ENCODE data around the gene EIF2AK3.
"Not testable (repeated sequence)": the region's sequence is repeated elsewhere in the genome, so short reads cannot be mapped to it uniquely, and the experiment has no call there.

The EIF2AK3 gene

DNA sequence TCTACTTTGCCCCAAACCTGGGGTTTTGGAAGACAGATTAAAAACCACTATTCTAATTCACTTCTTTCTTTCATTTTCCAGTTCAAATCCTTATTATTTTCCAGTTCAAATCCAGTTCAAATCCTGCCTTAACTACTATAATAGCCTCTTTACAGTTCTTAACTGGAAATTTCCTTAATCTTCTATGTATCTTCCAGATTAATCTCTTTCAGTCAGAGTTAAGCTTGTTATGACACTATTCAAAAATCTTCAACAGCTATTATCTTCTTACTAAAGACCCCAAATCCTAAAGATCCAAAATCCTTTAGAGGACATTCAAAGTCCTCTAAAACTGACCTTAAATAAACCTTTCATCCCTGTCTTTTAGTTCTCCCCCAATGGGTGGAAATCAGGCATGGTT is 30.1 kb downstream of the EIF2AK3 start:
- no peak for DNase-seq (ENCODE audit: low read depth in 2 of 2)

DNA sequence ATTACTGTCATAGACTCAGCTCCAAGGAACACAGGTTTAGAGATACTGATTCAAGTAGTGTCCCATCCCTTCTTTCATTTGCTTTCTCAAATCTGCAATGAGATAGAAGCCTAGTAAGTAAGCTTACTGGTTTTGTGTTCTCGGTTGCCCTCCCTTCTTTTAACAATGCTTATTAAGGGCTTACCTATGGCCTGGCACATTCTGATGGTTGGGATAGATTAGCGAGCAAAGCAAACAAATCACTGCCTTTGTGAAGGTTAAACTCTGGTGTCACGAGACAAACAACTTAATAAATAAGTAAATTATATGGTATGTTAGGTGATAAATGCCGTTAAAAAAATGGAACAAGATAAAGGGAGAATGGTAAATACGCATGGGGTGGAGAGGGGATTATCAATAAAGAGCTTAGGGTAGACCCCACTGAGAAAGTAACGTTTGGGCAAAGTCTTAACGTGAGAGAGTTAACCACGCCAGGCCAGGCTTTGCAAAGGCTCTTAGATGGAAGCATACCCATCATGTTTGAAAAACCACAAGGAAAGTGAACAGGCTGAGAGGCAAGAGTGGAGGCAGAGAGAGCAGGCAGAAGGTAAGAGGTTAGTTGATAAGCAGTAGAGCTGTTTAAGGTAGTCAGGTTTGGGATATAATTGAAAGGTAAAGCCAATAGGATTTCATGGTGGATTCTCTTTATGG is 31.0 kb downstream of the EIF2AK3 start:
- no peak for DNase-seq (ENCODE audit: low read depth in 2 of 2)

DNA sequence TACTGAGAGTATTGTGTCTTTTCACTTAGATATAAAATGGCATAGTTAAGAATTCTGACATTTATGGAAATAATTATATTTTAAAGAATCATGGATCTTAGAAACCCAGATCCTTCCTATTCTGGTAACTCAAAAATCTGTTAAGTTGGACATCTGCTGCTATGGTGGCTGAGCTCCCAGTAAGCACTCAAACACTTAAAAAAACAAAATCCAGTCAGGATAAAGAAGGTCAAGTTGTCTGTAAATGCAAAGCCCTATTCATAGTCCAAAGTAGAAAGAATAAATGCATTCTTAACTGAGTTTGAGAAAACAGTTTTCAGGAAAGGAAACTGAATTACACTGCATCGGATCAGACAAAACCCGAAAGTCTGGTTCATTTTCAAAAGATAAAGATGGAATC is 35.6 kb downstream of the EIF2AK3 start:
- DNase-seq (ENCODE audit: low read depth in 2 of 2), result no peak

DNA sequence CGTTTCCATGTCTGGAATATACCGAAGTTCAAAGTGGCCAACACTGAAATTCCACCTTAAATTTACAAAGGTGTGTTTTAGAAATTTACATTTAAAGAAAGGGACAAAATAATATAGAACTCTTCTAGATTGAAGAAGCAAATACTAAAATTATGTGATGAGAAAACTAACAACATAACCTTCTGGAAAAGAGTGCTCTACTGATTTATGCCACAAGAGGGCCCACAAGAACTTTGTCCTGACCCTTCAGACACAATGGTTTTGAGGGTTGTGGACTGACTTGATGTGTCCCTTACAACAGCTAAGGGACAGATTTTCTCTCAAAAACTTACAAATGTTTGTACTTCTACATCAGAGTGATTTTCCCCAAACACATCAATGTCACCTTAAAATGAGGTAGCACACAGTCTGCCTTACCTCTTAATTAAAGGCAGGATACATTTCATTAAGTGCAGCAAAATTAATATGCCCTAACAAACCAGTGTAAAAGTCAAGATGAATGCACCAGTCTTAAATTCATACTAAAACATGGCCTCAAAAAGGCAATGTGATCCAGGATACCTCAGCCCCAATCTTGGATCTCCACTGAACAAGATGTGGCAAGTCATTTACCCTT is 36.2 kb downstream of the EIF2AK3 start:
- no peak for DNase-seq (ENCODE audit: low read depth in 2 of 2)

DNA sequence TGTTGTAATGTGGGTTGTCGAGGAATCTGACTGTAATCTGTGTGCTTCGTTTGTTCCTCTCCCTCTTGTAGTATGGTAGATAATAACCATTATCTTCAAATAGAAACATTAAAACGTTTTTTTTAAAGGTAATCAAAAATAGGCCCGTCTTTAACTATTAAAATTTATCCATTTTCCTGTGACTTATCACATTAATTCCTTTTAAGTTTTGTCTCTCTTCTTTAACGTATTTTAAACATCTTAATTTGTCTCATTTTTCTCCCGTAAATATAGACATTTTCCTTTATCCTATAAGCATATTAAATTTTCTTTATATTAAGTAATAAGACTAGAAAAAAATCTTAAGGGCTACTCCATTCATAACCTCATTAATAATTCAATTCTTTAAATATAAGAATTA is 41.3 kb downstream of the EIF2AK3 start:
- DNase-seq (ENCODE audit: low read depth in 2 of 2), result no peak

DNA sequence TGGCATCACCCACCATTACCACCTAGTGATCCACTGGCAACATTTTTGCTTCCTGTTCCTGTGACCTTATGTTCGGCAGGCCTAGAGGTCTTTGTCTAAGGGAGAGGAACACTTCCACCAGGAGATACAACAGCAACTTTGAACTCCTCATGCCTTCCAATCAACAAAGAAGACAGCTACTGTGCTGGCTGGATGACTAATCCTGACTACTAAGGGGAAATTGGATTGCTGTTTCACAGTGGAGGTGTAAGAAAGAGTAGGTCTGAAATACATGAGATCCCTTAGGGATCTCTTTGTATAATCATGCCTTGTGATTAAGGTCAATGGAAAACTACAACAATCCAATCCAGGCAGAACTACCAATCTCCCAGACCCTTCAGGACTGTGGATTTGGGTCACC is 45.2 kb downstream of the EIF2AK3 start:
- DNase-seq (ENCODE audit: low read depth in 2 of 2), result no peak

DNA sequence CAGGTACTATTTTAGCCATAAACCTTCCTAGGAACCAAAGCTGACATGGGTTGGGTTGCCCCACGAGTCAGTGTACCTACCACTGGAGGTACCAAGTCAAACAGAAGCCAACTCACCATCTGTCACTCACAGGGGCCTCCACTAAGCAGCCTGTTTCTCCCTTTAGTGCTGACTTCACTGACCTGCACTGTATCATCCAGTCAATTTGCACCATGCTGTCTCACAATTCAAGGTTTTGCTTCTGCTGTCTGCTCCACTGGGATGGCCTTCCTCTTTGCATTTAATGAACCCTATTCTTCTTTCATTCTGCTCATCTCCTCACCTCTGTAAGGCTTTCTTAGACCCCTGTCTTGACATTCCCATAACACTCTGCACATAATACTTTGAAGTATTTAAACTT is 47.2 kb downstream of the EIF2AK3 start:
- no peak for DNase-seq (ENCODE audit: low read depth in 2 of 2)

DNA sequence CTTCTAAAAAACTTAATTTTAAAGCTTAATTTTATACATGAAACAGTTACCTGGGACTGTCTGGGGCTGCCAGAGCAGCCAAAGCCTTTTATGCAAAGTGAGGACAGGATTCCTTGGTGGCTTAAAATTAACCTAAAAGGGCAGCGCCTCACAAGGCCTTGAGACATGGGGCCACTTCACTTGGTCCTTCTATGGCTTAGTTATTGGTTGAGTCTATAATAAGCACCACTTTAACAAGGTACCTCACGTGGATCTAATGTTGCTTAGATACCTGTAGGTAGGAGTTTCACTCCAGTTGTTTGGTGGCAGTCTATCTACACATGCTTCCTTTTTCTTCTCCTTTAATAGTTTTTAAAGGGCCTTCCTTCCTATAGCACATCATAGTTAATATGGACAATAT is 51.6 kb downstream of the EIF2AK3 start:
- DNase-seq (ENCODE audit: low read depth in 2 of 2), result no peak

DNA sequence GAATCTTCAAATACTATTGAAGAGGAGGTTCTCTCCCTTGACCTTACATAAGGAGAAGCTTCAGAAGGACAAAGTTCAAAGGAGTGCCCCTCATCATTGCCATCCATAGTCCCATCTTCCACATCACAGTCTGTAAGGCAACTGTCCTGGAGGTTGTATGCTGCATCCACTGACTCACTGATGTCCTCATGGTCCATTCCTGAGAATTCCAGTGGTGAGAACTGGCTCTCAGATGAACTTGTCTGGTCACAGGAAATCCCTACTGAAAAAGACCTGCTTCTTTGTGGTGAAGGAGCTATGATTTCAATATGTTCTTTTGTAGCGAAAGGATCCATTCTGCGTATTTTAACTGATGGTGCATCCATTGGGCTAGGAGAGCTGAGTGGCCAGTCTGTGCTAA is 52.2 kb downstream of the EIF2AK3 start:
- DNase-seq (ENCODE audit: low read depth in 2 of 2), result no peak

DNA sequence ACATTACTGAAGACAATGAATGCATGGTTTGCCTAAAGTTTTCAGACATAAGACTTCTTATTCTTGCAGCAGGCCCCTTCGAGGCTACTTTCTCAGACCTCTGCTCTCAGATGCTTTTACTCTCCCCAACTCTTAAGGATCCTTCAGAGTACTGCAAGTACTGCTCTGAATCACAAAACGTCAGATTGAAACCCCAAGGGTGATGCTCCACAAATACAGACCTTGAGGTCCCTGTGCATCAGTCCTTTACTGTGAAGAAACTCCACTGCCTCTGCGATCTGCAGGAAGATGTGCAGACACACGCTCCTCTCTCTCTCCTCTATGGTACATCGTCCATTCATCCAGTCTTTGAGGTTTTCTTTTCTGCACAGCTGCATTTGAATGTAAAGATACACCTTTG is 52.8 kb downstream of the EIF2AK3 start:
- DNase-seq (ENCODE audit: low read depth in 2 of 2), result no peak

DNA sequence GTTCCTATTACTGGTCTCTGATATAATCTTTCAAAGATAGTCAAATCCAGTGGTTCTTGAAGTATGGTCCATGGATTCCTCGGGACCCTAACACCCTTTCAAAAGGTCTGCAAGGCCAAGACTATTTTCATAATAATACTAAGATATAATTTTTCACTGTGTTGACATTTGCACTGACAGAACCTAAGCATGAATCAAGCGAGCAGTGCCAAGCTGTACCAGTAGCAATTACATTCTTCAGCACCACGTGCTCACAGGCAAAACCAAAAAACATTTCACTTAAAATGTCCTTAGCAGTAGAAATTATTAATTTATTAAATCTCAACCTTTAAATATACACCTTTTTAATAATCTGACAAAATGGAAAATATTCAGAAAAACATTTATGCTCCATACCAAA is 59.1 kb downstream of the EIF2AK3 start:
- no peak for DNase-seq (ENCODE audit: low read depth in 2 of 2)

DNA sequence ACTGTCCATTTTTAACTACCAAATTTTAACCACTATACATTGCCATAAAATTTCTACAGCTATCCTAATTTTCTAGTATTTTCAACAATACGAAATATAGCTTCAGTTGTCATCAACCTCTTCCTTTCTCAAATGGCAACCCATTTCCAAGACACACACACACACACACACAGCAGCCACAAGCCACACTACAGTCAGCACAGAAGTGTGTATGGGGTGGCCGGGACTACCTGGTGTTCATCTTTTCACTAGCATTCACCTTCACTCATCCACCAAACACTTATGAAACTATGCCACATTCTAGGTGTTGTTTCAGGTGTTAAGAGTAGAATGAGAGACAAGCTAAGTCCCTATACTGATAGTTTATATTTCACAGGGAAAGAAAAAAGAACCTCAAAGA is 62.9 kb downstream of the EIF2AK3 start:
- no peak for DNase-seq (ENCODE audit: low read depth in 2 of 2)

DNA sequence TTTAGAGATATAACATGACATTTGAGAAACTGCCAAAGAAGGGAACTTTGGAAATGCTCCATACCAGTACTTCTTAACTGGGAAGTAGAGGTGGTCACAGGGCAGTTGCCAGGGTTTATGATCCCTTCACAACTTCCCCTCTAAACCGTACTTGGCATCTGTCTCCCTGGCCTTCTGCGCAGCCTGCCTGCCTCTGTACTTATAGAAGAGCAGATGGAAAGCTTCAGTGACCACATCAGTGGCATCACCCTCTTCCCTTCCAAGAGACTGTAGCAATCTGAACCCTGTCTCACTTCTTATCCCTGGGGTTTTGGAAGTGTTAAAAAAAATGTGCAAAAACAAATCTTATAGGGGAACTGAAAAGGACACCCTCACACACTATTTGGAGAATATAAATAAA is 64.1 kb downstream of the EIF2AK3 start:
- DNase-seq (ENCODE audit: low read depth in 2 of 2), result no peak

DNA sequence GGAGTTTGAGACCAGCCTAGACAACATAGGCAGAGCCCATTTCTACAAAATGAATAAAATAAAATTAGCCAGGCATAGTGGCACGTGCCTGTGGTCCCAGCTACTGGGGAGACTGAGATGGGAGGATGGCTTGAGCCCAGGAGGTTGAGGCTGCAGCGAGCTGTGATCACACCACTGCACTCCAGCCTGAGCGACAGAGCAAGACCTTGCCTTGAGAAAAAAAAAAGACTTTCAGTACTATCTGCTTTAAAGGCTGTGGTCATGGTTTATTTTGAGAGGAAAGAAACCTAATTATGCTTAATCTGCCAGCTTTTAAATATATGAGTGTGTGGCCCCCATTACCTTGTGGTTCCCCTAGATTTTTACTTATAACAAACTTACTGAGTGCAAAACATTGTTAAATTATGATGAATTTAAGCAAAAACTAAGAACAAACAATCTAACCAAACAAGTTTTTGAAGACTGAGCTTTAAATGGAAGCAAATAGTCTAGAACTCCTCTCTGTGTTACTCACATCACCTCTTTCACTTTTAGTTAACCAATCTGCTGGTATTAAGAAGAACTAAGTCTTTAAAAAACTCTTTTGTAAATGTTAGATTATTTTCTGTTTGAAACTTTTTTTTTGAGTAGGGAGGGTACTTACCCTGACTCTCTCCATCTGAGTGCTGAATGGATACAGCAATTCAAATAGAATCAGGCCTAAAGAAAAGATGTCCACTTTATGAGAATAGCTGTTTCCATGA is 65.4 kb downstream of the EIF2AK3 start:
- DNase-seq (ENCODE audit: low read depth in 2 of 2), result no peak

DNA sequence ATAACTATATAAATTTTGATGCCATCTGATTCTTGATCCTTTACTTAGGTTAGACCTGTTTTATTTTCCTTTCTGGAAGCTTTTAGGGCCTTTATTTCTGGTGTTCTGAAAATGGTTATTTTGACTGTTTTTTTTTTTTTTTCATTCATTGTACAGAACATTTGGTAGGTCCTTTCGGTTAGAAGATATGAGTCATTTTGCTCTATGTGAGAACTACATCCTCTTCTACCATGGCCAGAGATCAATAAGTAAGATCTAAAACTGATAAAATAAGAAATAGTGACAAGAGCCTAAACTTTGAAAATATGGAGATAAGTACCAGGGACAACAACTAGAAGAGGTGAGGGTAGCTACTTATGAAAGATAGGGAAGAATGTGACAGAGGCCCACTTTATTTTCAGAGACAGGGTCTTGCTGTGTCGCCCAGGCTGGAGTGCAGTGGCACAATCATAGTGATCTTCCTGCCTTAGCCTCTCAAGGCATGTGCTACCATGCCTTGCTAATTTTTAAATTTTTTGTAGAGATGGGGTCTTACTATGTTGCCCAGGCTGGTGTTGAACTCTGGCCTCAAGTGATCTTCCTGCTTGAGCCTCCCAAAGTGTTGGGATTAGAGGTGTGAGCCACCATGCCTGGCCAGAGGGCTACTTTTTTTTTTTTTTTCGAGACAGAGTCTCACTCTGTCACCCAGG is 66.5 kb downstream of the EIF2AK3 start:
- DNase-seq (ENCODE audit: low read depth in 2 of 2), result no peak

DNA sequence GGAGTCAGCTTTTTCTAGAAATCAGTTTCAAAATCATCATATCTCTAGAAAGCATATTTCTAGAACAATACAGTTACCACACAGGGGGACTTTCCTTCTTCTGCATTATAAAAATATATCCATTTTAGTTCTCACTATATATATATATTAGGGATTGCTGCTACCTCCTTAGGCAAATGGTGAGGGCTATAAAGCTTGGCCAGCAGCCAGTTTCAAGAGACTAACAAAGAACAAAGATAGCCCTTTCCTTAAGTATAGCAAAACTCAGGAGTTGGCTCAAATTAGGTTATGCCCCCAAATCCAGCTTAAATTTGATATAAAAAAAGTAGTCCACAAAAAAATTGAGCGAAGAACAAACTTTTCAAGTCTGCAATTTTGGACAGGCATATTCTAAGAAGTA is 70.0 kb downstream of the EIF2AK3 start:
- DNase-seq (ENCODE audit: low read depth in 2 of 2), result no peak

DNA sequence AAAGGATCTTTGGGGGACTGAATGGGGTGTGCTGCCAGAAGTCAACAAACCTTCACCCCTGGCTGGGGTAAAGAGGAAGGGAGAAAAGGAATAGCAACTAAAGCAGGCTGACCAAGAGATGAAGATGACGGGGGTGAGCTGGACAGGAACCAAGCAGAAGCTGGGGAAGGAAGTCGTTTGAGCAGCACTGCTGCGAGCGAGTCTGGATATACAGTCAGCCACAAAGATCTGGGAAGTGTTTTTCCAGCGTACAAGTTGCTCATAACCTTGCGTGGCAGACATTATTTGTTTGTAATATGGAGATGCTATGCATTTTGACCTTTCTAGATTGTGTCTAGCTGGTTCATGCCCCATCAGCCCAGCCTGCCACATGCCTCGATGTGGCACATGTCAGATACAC is 71.2 kb downstream of the EIF2AK3 start:
- DNase-seq (ENCODE audit: low read depth in 2 of 2), result no peak

DNA sequence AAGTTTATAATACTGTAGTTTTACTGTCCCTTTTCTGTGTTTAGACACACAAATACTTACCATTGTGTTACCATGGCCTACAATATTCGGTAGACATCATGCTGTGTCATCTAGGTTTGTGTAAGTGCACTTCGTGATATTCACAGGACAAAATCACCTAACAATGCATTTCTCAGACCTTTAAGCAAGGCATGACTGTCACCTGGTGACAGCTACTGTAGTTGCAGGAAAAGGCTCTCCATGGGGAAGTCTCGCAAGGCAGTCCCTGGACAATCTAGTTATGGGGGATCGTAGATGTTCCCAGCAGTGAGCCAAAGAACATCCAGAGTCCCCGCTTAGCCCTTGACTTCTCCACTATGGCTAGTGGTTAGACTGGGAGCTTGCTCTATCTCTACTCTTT is 73.1 kb downstream of the EIF2AK3 start:
- no peak for DNase-seq (ENCODE audit: low read depth in 2 of 2)

DNA sequence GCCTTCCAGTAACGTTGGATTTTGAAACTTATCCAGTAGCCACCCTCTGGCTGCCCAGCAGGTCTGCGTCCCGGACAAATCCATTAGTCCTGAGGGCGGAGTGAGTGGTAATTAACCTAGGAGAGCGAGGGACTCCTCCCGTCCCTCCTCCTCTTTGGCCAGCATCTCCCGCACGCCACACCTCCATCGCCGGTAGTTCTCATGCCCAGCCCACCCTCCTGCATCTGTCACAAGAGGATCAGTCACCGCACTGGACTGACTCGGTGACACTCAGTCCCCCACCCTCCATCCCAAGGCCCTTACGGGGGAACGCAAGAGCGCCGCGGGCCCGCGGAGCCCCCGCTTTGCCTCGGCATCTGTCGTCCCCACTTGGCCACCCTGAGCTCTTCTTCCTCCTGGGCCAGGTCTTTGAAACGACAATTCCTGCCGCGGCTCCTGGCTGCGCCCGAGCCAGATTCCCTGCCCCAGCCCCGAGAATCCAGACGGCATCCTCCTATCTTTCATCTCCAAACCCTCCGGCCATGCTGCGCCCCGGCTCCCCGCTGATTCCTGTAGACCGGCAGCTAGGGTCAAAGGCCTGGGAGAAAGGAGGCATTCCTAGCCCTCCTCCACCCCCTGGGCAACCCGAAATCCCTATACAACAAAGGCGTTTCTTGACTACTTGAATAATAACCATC is 77.5 kb downstream of the EIF2AK3 start:
- DNase-seq (ENCODE audit: low read depth in 2 of 2), result no peak

DNA sequence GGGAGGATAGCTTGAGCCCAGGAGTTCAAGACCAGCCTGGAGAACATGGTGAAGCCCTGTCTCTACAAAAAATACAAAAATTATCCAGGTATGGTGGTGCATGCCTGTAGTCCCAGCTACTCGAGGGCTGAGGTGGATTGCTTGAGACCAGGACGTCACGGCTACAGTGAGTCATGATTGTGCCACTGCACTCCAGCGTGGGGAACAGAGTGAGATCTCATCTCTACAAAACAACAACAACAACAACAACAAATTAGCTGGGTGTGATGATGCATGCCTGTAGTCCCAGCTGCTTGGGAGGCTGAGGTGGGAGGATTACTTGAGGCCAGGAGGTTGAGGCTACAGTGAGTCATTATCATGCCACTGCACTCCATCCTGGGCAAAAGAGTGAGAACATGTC is 81.0 kb downstream of the EIF2AK3 start:
- DNase-seq (ENCODE audit: low read depth in 2 of 2), result not testable (repeated sequence)

DNA sequence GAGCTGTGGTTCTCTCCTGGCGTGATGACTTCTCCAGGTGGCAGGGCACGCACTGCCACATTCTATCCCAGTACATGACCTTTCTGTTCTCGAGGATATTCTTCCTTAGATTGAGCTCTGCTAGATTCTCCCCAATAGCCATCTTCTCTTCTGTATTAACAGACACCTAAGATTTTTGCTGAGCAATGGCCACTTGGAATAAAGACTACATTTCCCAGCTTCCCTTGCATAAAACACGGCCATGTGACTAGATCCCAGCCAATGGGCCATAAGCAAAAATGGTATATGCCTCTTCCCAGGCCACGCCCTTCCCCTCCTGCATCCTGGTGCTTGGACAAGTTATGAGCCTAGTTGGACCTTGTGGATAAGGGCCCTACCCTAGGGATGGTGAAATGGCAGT is 82.1 kb downstream of the EIF2AK3 start:
- no peak for DNase-seq (ENCODE audit: low read depth in 2 of 2)

DNA sequence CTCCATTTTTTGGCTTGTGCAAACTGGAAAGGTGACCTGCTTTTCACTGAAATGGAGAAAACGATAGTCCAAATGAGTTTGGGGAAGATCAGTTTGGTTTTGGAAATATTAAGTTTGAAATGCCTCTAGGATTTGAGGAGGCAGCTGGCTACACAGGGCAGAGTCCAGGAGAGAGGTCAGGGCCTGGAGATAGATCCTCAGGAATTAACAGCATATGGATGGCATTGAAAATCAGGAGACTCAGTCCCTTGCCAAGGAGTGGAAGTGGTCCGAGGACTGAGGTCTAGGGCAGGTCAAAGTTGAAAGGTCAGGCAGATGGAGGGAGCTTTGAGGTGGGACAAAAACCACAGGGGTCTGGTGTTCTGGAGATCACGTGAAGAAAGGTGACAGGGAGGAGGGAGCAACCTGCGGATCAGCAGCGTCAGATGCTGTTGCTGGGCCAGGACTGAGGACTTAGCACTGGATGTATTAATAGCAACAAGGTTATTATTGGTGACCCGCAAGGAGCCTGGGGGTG is 83.7 kb downstream of the EIF2AK3 start:
- no peak for DNase-seq (ENCODE audit: low read depth in 2 of 2)

Data from stimulated activated CD8-positive, alpha-beta memory T cell treated with anti-CD3 and anti-CD28 coated beads, Interleukin-2, amount 100 ng/mL, for 48 hours (primary cell).